ENCODE data around the gene RBBP8NL.

Gene RBBP8NL

DNA sequence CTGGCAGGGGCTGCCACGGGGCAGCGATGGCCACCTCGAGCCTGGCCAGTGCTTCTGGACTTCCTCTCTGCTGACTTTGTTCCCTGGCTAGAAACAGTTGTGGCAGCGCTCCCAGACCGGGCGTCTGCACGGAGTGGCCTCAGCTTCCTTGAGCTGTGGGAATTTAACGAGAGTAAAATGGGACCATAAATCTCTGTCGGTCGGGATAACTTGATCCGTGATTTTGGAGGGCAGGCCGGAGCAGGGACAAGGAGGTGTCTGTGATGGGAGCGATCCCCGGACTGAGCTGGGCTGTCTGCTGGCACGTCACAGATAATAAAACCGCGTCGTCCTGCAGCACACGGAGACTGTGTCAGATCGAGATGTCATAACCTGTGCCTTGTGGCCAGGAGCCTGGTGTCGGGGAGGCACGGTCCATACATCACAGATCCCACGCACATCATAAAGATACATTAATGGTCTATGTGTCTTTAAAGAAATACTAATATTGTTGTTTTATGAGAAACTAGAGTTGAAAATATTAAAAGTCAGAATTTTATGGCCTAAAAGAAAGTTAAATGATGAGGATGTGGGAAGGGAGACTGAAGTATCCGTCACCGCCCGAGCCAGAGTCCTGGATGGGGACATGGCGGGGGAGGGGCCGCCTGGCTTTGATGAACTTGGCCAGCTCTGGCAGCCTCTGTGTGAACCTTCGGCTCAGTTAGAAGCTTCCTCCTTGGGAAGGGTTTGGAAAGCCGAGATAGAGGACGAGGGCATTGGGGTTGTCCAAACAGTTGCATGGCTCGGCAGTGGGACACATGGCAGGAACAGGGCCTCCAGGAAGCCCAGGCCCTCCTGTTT lies 6.5 kb upstream of the RBBP8NL start:
- no peaks in the 10 kb centered on the region for H3K36me3 ChIP-seq (ENCODE audit: low read length)
- no peaks in the 10 kb centered on the region for H3F3A ChIP-seq (ENCODE audit: insufficient read depth)
- H3K27ac ChIP-seq (ENCODE audit: low read depth, low read length), result no peak overlapping the region
- no peak for TF ChIP-seq EZH2phosphoT487 (conservative IDR thresholded peaks at IDR 0.05; ENCODE audit: low read length)
- TF ChIP-seq, protein P1, sequence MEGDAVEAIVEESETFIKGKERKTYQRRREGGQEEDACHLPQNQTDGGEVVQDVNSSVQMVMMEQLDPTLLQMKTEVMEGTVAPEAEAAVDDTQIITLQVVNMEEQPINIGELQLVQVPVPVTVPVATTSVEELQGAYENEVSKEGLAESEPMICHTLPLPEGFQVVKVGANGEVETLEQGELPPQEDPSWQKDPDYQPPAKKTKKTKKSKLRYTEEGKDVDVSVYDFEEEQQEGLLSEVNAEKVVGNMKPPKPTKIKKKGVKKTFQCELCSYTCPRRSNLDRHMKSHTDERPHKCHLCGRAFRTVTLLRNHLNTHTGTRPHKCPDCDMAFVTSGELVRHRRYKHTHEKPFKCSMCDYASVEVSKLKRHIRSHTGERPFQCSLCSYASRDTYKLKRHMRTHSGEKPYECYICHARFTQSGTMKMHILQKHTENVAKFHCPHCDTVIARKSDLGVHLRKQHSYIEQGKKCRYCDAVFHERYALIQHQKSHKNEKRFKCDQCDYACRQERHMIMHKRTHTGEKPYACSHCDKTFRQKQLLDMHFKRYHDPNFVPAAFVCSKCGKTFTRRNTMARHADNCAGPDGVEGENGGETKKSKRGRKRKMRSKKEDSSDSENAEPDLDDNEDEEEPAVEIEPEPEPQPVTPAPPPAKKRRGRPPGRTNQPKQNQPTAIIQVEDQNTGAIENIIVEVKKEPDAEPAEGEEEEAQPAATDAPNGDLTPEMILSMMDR (IDR thresholded peaks at IDR 0.05; ENCODE audit: insufficient read depth, low read length, poor library complexity, severe bottlenecking), result no peak
- no peaks in the 10 kb centered on the region for H3K9me3 ChIP-seq (ENCODE audit: insufficient read depth, low read length)
- H3K79me2 ChIP-seq (ENCODE audit: insufficient read depth, low read length), result no peaks in the 10 kb centered on the region
- H3K27me3 ChIP-seq (ENCODE audit: low read length), result no peaks in the 10 kb centered on the region
- no peak overlapping the region for H2AFZ ChIP-seq (ENCODE audit: low read depth, low read length, severe bottlenecking)
- H3K4me3 ChIP-seq (ENCODE audit: insufficient read depth, low read length, poor library complexity, severe bottlenecking), result no peak overlapping the region
- no peaks in the 10 kb centered on the region for H4K20me1 ChIP-seq (ENCODE audit: low read depth, low read length)
- H3K9me2 ChIP-seq (replicated peaks; ENCODE audit: insufficient read depth, low read length), result no peaks in the 10 kb centered on the region
- no peak overlapping the region for H3K4me2 ChIP-seq (ENCODE audit: low read depth, low read length, poor library complexity, severe bottlenecking)
- H3K9ac ChIP-seq (ENCODE audit: low read length), result no peak overlapping the region

- H3K27ac ChIP-seq (ENCODE audit: low read depth, low read length), result no peak overlapping the region
- H3K36me3 ChIP-seq (ENCODE audit: low read length), result no peaks in the 10 kb centered on the region
- no peak overlapping the region for H3K4me2 ChIP-seq (ENCODE audit: low read depth, low read length, poor library complexity, severe bottlenecking)
- no peaks in the 10 kb centered on the region for H3K9me2 ChIP-seq (replicated peaks; ENCODE audit: insufficient read depth, low read length)
- no peak overlapping the region for H3K9ac ChIP-seq (ENCODE audit: low read length)
- no peaks in the 10 kb centered on the region for H3K27me3 ChIP-seq (ENCODE audit: low read length)
- no peaks in the 10 kb centered on the region for H3K9me3 ChIP-seq (ENCODE audit: insufficient read depth, low read length)
- no peak overlapping the region for H2AFZ ChIP-seq (ENCODE audit: low read depth, low read length, severe bottlenecking)
- no peaks in the 10 kb centered on the region for H3F3A ChIP-seq (ENCODE audit: insufficient read depth)
- H4K20me1 ChIP-seq (ENCODE audit: low read depth, low read length), result no peaks in the 10 kb centered on the region
- H3K4me3 ChIP-seq (ENCODE audit: insufficient read depth, low read length, poor library complexity, severe bottlenecking), result no peak overlapping the region
- H3K79me2 ChIP-seq (ENCODE audit: insufficient read depth, low read length), result no peaks in the 10 kb centered on the region
- TF ChIP-seq EZH2phosphoT487 (conservative IDR thresholded peaks at IDR 0.05; ENCODE audit: low read length), result no peak
- TF ChIP-seq, protein P1 (IDR thresholded peaks at IDR 0.05; ENCODE audit: insufficient read depth, low read length, poor library complexity, severe bottlenecking), result no peak
Measured at GRCh38 chr20:62430866-62431447, 3.6 kb upstream of the RBBP8NL start.

DNA sequence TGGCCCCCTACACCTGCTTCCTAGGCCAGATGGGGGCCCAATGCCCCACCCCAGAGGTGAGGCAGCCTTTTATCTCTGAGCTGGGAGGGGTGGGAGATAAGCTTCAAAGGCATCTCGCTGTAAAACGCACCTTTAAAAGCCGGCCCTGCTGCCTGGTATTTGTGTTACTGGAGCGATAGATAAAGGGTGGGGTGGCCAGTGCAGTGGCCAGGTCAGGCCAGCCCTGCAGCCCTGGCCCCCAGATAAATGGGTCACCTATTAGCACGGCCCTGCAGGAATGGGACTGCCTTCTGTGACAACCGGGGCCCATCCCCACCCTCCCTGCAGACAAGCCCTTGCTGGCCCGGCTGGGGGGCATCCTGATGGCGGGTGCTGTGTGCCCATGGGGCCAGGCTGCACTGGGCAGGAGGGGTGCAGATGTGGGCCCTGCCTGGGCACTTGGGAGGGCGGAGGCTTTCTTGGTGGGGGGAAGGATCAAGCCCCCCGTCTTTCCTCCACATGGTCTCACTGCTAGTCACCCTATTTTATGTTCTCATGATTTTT lies 3.0 kb upstream of the RBBP8NL start:
- H3K4me3 ChIP-seq (ENCODE audit: insufficient read depth, low read length, poor library complexity, severe bottlenecking), result no peak overlapping the region
- no peaks in the 10 kb centered on the region for H3K27me3 ChIP-seq (ENCODE audit: low read length)
- no peaks in the 10 kb centered on the region for H3K79me2 ChIP-seq (ENCODE audit: insufficient read depth, low read length)
- no peak overlapping the region for H3K9ac ChIP-seq (ENCODE audit: low read length)
- no peak overlapping the region for H2AFZ ChIP-seq (ENCODE audit: low read depth, low read length, severe bottlenecking)
- H3K9me2 ChIP-seq (replicated peaks; ENCODE audit: insufficient read depth, low read length), result no peaks in the 10 kb centered on the region
- TF ChIP-seq EZH2phosphoT487 (conservative IDR thresholded peaks at IDR 0.05; ENCODE audit: low read length), result no peak
- TF ChIP-seq, protein P1 (IDR thresholded peaks at IDR 0.05; ENCODE audit: insufficient read depth, low read length, poor library complexity, severe bottlenecking), result no peak
- H3F3A ChIP-seq (ENCODE audit: insufficient read depth), result no peaks in the 10 kb centered on the region
- H3K27ac ChIP-seq (ENCODE audit: low read depth, low read length), result no peak overlapping the region
- no peaks in the 10 kb centered on the region for H4K20me1 ChIP-seq (ENCODE audit: low read depth, low read length)
- H3K4me2 ChIP-seq (ENCODE audit: low read depth, low read length, poor library complexity, severe bottlenecking), result no peak overlapping the region
- no peaks in the 10 kb centered on the region for H3K36me3 ChIP-seq (ENCODE audit: low read length)
- H3K9me3 ChIP-seq (ENCODE audit: insufficient read depth, low read length), result no peaks in the 10 kb centered on the region
